Cortex of kidney (tissue), 1 donor: ENCODE data around the gene SETBP1.

Source experiments
- DNase-seq: peaks from one replicate; lab custom pipeline; 2025; lab: John Stamatoyannopoulos, UW

Gene SETBP1

GRCh38 chr18:44870631-44871502 is 190.2 kb downstream of the SETBP1 start:
- DNase-seq, result no peak

- DNase-seq, result no peak
These were observed 191.1 kb downstream of the SETBP1 start for GRCh38 chr18:44871771-44872170.

- no peak for DNase-seq
These were observed 195.3 kb downstream of the SETBP1 start for GRCh38 chr18:44876024-44876423.

GRCh38 chr18:44876755-44877154 is 196.1 kb downstream of the SETBP1 start:
- no peak for DNase-seq

GRCh38 chr18:44878335-44878734 is 197.6 kb downstream of the SETBP1 start:
- no peak for DNase-seq

- DNase-seq, result no peak
These were observed 199.5 kb downstream of the SETBP1 start for GRCh38 chr18:44880170-44880569.

- DNase-seq, result no peak
These were observed 200.9 kb downstream of the SETBP1 start for GRCh38 chr18:44881461-44882162.

- DNase-seq, result no peak
These were observed 201.6 kb downstream of the SETBP1 start for GRCh38 chr18:44882163-44882868.

- no peak for DNase-seq
These were observed 203.0 kb downstream of the SETBP1 start for GRCh38 chr18:44883671-44884070.

GRCh38 chr18:44884431-44884830 is 203.7 kb downstream of the SETBP1 start:
- no peak for DNase-seq

GRCh38 chr18:44885507-44885906 is 204.8 kb downstream of the SETBP1 start:
- no peak for DNase-seq

- DNase-seq, result no peak
These were observed 206.5 kb downstream of the SETBP1 start for GRCh38 chr18:44887227-44887631.

- no peak for DNase-seq
These were observed 208.4 kb downstream of the SETBP1 start for GRCh38 chr18:44889111-44889510.

- DNase-seq, result no peak
These were observed 212.5 kb downstream of the SETBP1 start for GRCh38 chr18:44893045-44893706.

GRCh38 chr18:44893966-44894365 is 213.3 kb downstream of the SETBP1 start:
- no peak for DNase-seq

- DNase-seq, result no peak
These were observed 214.6 kb downstream of the SETBP1 start for GRCh38 chr18:44895176-44895798.

GRCh38 chr18:44896846-44897245 is 216.2 kb downstream of the SETBP1 start:
- no peak for DNase-seq

- no peak for DNase-seq
These were observed 216.7 kb downstream of the SETBP1 start for GRCh38 chr18:44897411-44897810.

GRCh38 chr18:44897816-44898215 is 217.1 kb downstream of the SETBP1 start:
- no peak for DNase-seq

- no peak for DNase-seq
These were observed 217.8 kb downstream of the SETBP1 start for GRCh38 chr18:44898498-44898897.

- DNase-seq, result no peak
These were observed 219.1 kb downstream of the SETBP1 start for GRCh38 chr18:44899832-44900231.

GRCh38 chr18:44900627-44901026 is 219.9 kb downstream of the SETBP1 start:
- DNase-seq, result no peak
